Hepatocyte (in vitro differentiated cells): ENCODE measurements around the gene SDHAF3. TPM values are rescaled to one million over a fixed set of nuclear protein-coding genes. Genes with fewer than 3 reads are reported as not detected.

Experiments used
- DNase-seq: peaks from one replicate; pipeline ENCODE4 v3.0.0-alpha.2; 2016; ENCODE audit warnings: low spot score
- H2AFZ ChIP-seq: fragments of 200-600 bp; sonication (generic); 2 replicates; pipeline ENCODE4 v1.6.0; 2016; ENCODE audit warnings: antibody characterized with exemption, mild to moderate bottlenecking
- H3K27ac ChIP-seq: fragments of 200-600 bp; sonication (generic); 2 replicates; pipeline ENCODE4 v1.5.1; 2016; ENCODE audit warnings: mild to moderate bottlenecking
- H3K27me3 ChIP-seq: fragments of 200-600 bp; sonication (generic); 2 replicates; pipeline ENCODE4 v1.6.1; 2016
- H3K36me3 ChIP-seq: fragments of 200-600 bp; sonication (generic); replicated peaks from 2 replicates; pipeline ENCODE4 v1.5.1; 2016; ENCODE audit warnings: low read depth; ENCODE audit not compliant: insufficient read depth
- H3K4me1 ChIP-seq: fragments of 200-600 bp; sonication (generic); 2 replicates; pipeline ENCODE4 v1.5.1; 2016; ENCODE audit warnings: mild to moderate bottlenecking, moderate library complexity; ENCODE audit not compliant: insufficient read depth
- H3K4me2 ChIP-seq: fragments of 200-600 bp; sonication (generic); 2 replicates; pipeline ENCODE4 v1.6.0; 2016
- H3K4me3 ChIP-seq: fragments of 200-600 bp; sonication (generic); 2 replicates; pipeline ENCODE4 v1.5.1; 2016; ENCODE audit warnings: mild to moderate bottlenecking
- H3K79me2 ChIP-seq: fragments of 200-600 bp; sonication (generic); 2 replicates; pipeline ENCODE4 v1.6.0; 2017; ENCODE audit warnings: mild to moderate bottlenecking
- H3K9me2 ChIP-seq: fragments of 200-600 bp; sonication (generic); replicated peaks from 2 replicates; pipeline ENCODE4 v1.6.0; 2017; ENCODE audit warnings: mild to moderate bottlenecking; ENCODE audit not compliant: insufficient read depth
- H3K9me3 ChIP-seq: fragments of 200-600 bp; sonication (generic); 2 replicates; pipeline ENCODE4 v1.5.1; 2016; ENCODE audit warnings: low read depth, mild to moderate bottlenecking
- H4K20me1 ChIP-seq: fragments of 200-600 bp; sonication (generic); 2 replicates; pipeline ENCODE4 v1.6.0; 2016; ENCODE audit warnings: mild to moderate bottlenecking; ENCODE audit not compliant: insufficient read depth, poor library complexity, severe bottlenecking
- CTCF ChIP-seq: fragments of 200-600 bp; sonication (generic); IDR thresholded peaks from 2 replicates; pipeline ENCODE4 v1.5.1; 2016; ENCODE audit warnings: antibody characterized with exemption, mild to moderate bottlenecking; ENCODE audit not compliant: poor library complexity
- EZH2 ChIP-seq: fragments of 200-600 bp; sonication (generic); IDR thresholded peaks from 2 replicates; pipeline ENCODE4 v1.6.1; 2016; ENCODE audit warnings: antibody characterized with exemption, mild to moderate bottlenecking, borderline replicate concordance
- EZH2phosphoT487 ChIP-seq: fragments of 200-600 bp; sonication (generic); IDR thresholded peaks from one replicate; pipeline ENCODE4 v1.6.1; 2018; ENCODE audit warnings: antibody characterized with exemption, mild to moderate bottlenecking, low read depth, moderate library complexity; ENCODE audit not compliant: unreplicated experiment, severe bottlenecking
- WGBS: methylation state at CpG from one replicate; pipeline ENCODE4 v1.1.6; 2016; ENCODE audit warnings: low lambda C conversion rate; ENCODE audit errors: missing lambda C conversion rate; 5-methylcytosine and 5-hydroxymethylcytosine counted together
- polyA plus RNA-seq: library from polyadenylated mRNA; unstranded; fragments of >200 nt; fragmentation: Nextera tagmentation; extraction: Ambion mirVana; gene quantifications from 2 replicates; pipeline ENCODE4 v1.2.1, GENCODE V29; 2016
- total RNA-seq: library from RNA; depleted of rRNA; stranded (reverse); fragments of >200 nt; gene quantifications from 2 replicates; pipeline ENCODE4 v1.2.3, GENCODE V29; 2014

SDHAF3 gene
- total and polyA plus RNA-seq, 2 experiments from 2014 or later, result 17.5 to 20.1 TPM

GRCh38 chr7:97126483-97127171 lies 9.1 kb downstream of the SDHAF3 start:
- peak; percentile 16 for DNase-seq
- TF ChIP-seq EZH2phosphoT487, result no peak
- TF ChIP-seq CTCF, result no peak
- no peak for TF ChIP-seq EZH2
- no peaks in the 10 kb centered on the region for H3K36me3 ChIP-seq
- H3K9me2 ChIP-seq, result no peaks in the 10 kb centered on the region
- H3K4me3 ChIP-seq, result no peak overlapping the region
- H2AFZ ChIP-seq, result no peak overlapping the region
- WGBS, result 79% methylated on average over 14 of the region's 15 CpGs
- no peak overlapping the region for H3K4me2 ChIP-seq
- H3K9me3 ChIP-seq, result no peaks in the 10 kb centered on the region
- H3K4me1 ChIP-seq, result no peaks in the 10 kb centered on the region
- no peak overlapping the region for H3K27ac ChIP-seq
- H4K20me1 ChIP-seq, result no peaks in the 10 kb centered on the region
- peaks cover 24% of the 10 kb centered on the region for H3K79me2 ChIP-seq
- no peaks in the 10 kb centered on the region for H3K27me3 ChIP-seq

GRCh38 chr7:97128736-97129135 lies 11.2 kb downstream of the SDHAF3 start:
- Histone ChIP-seq H3K4me2 (no peak overlapping the region), H3K36me3 (no peaks in the 10 kb centered on the region), H2AFZ (no peak overlapping the region), H3K9me3 (no peaks in the 10 kb centered on the region), H3K27ac (no peak overlapping the region), H3K79me2 (peaks cover 18% of the 10 kb centered on the region), H3K27me3 (no peaks in the 10 kb centered on the region), H3K4me3 (no peak overlapping the region), H4K20me1 (no peaks in the 10 kb centered on the region), H3K4me1 (no peaks in the 10 kb centered on the region), H3K9me2 (no peaks in the 10 kb centered on the region)
- DNase-seq, result no peak
- TF ChIP-seq CTCF, result no peak
- WGBS, result 100% methylated on average over 1 of the region's 1 CpG

- Histone ChIP-seq H3K9me2 (no peaks in the 10 kb centered on the region), H3K27ac (no peak overlapping the region), H3K9me3 (no peaks in the 10 kb centered on the region), H3K36me3 (no peaks in the 10 kb centered on the region), H3K4me1 (no peaks in the 10 kb centered on the region), H3K4me2 (no peak overlapping the region), H3K27me3 (no peaks in the 10 kb centered on the region), H4K20me1 (no peaks in the 10 kb centered on the region), H2AFZ (no peak overlapping the region), H3K79me2 (peaks cover 13% of the 10 kb centered on the region), H3K4me3 (no peak overlapping the region)
- 85% methylated on average over 6 of the region's 6 CpGs for WGBS
- no peak for TF ChIP-seq EZH2
- no peak for TF ChIP-seq EZH2phosphoT487
- no peak for TF ChIP-seq CTCF
- no peak for DNase-seq
These were observed 13.1 kb downstream of the SDHAF3 start for GRCh38 chr7:97130417-97131139.
